SK-N-SH (cell line): ENCODE results near the gene RPL13. TPM values are rescaled to one million over a fixed set of nuclear protein-coding genes. Genes with fewer than 3 reads are reported as not detected.

ENCODE experiments used
- CTCF ChIA-PET: fragments of 300-600, 350-600 bp; formaldehyde crosslinking; extraction: SDS; loops from one replicate; lab custom pipeline; 2021; lab: Yijun Ruan, JAX
- POLR2A ChIA-PET: fragments of 350-600 bp; sonication (Branson Sonifier 250); formaldehyde crosslinking; extraction: SDS; loops from one replicate; lab custom pipeline; 2020; ENCODE audit warnings: antibody characterized with exemption, inconsistent platforms; lab: Yijun Ruan, JAX
- DNase-seq: peaks from one replicate; pipeline ENCODE4 v3.0.0; 2012
- H2AFZ ChIP-seq: fragments of 200-600 bp; sonication (generic); 2 replicates; pipeline ENCODE4 v1.8.1; 2016; ENCODE audit warnings: antibody characterized with exemption, mild to moderate bottlenecking, low read depth
- H3F3A ChIP-seq: fragments of 200-600 bp; sonication (generic); replicated peaks from 2 replicates; pipeline ENCODE3; 2016; ENCODE audit warnings: antibody characterized with exemption, mild to moderate bottlenecking; ENCODE audit not compliant: insufficient read depth
- H3K27ac ChIP-seq, 2 experiments: fragments of 200-500 bp in 1 of 2; fragments of 200-600 bp in 1 of 2; sonication (Bioruptor generic) in 1 of 2; sonication (generic), shearing (Covaris generic) in 1 of 2; 2 replicates each; pipeline versions ENCODE4 v1.5.1 to v1.6.1; 2014 to 2016; ENCODE audit warnings: low read depth in 2 of 2, inconsistent platforms in 1 of 2, low read length in 1 of 2, mild to moderate bottlenecking in 1 of 2, mixed read lengths in 1 of 2
- H3K27me3 ChIP-seq: fragments of 200-600 bp; sonication (generic), shearing (Covaris generic); 2 replicates; pipeline ENCODE4 v1.6.1; 2016; ENCODE audit warnings: mixed run types; ENCODE audit not compliant: insufficient read depth
- H3K36me3 ChIP-seq, 2 experiments: fragments of 200-500 bp in 1 of 2; fragments of 200-600 bp in 1 of 2; sonication (Bioruptor generic) in 1 of 2; sonication (generic) in 1 of 2; replicated peaks in 1 of 2; 2 replicates each; pipeline versions ENCODE3 to v1.5.1; 2014 to 2016; ENCODE audit warnings: low read length in 1 of 2, mild to moderate bottlenecking in 1 of 2; ENCODE audit not compliant: insufficient read depth in 2 of 2, control insufficient read depth in 1 of 2
- H3K4me1 ChIP-seq, 2 experiments: fragments of 200-500 bp in 1 of 2; fragments of 200-600 bp in 1 of 2; sonication (Bioruptor generic) in 1 of 2; sonication (generic), shearing (Covaris generic) in 1 of 2; 2 replicates each; pipeline versions ENCODE4 v1.5.1 to v1.6.1; 2014 to 2016; ENCODE audit warnings: low read depth in 1 of 2, low read length in 1 of 2, mixed run types in 1 of 2; ENCODE audit not compliant: insufficient read depth in 2 of 2, control insufficient read depth in 1 of 2
- H3K4me2 ChIP-seq: fragments of 200-600 bp; sonication (generic), shearing (Covaris generic); 2 replicates; pipeline ENCODE4 v1.6.1; 2017; ENCODE audit warnings: mixed run types
- H3K4me3 ChIP-seq, 2 experiments: fragments of 200-500 bp in 1 of 2; fragments of 200-600 bp in 1 of 2; sonication (Bioruptor generic) in 1 of 2; sonication (generic), shearing (Covaris generic) in 1 of 2; 2 replicates each; pipeline versions ENCODE4 v1.5.1 to v1.8.1; 2014 to 2016; ENCODE audit warnings: low read depth in 2 of 2, inconsistent platforms in 1 of 2, low read length in 1 of 2, mild to moderate bottlenecking in 1 of 2, mixed read lengths in 1 of 2, moderate library complexity in 1 of 2
- H3K79me2 ChIP-seq: fragments of 200-600 bp; sonication (generic); 2 replicates; pipeline ENCODE4 v1.8.1; 2017; ENCODE audit warnings: mild to moderate bottlenecking; ENCODE audit not compliant: insufficient read depth
- H3K9ac ChIP-seq: fragments of 200-600 bp; sonication (generic); 2 replicates; pipeline ENCODE4 v1.6.1; 2017; ENCODE audit warnings: mixed run types
- H3K9me2 ChIP-seq: fragments of 200-600 bp; sonication (generic); 2 replicates; pipeline ENCODE4 v1.6.1; 2017; ENCODE audit warnings: mixed run types
- H3K9me3 ChIP-seq: fragments of 200-600 bp; sonication (generic); 2 replicates; pipeline ENCODE4 v1.6.1; 2017; ENCODE audit warnings: mixed run types, mild to moderate bottlenecking, moderate library complexity
- H4K20me1 ChIP-seq: fragments of 200-600 bp; sonication (generic); 2 replicates; pipeline ENCODE4 v1.6.1; 2017; ENCODE audit warnings: mild to moderate bottlenecking, mixed run types; ENCODE audit not compliant: insufficient read depth
- CHD2 ChIP-seq: fragments of 150-350 bp; IDR thresholded peaks from 2 replicates; pipeline ENCODE4 v1.6.1; 2018; ENCODE audit warnings: low read length; ENCODE audit not compliant: partially characterized antibody
- EP300 ChIP-seq, 2 experiments: IDR thresholded peaks; 2 replicates each; pipeline versions ENCODE4 v1.4.0 to v1.6.1; 2012; ENCODE audit warnings: borderline replicate concordance in 1 of 2, low read depth in 1 of 2, low read length in 1 of 2
- EZH2phosphoT487 ChIP-seq: fragments of 200-600 bp; sonication (generic); IDR thresholded peaks from 2 replicates; pipeline ENCODE4 v1.6.1; 2017; ENCODE audit warnings: low read depth, mixed run types, mild to moderate bottlenecking, antibody characterized with exemption, moderate library complexity, borderline replicate concordance
- GABPA ChIP-seq: IDR thresholded peaks from 2 replicates; pipeline ENCODE4 v1.4.0; 2012; ENCODE audit warnings: low read depth, mild to moderate bottlenecking
- IRF3 ChIP-seq: fragments of 150-350 bp; IDR thresholded peaks from 2 replicates; pipeline ENCODE4 v1.6.1; 2016; ENCODE audit warnings: mild to moderate bottlenecking, low read depth, low read length
- MAX ChIP-seq: IDR thresholded peaks from 2 replicates; pipeline ENCODE4 v1.4.0; 2012; ENCODE audit warnings: low read depth
- MEF2A ChIP-seq: IDR thresholded peaks from 2 replicates; pipeline ENCODE4 v1.4.0; 2012; ENCODE audit warnings: low read depth, borderline replicate concordance
- MXI1 ChIP-seq: IDR thresholded peaks from 2 replicates; pipeline ENCODE4 v1.6.1; 2012; ENCODE audit warnings: mild to moderate bottlenecking, low read depth, low read length, improper control_type of control experiment
- NRF1 ChIP-seq: IDR thresholded peaks from 2 replicates; pipeline ENCODE4 v1.6.1; 2012; ENCODE audit warnings: low read depth, mild to moderate bottlenecking, low read length
- RAD21 ChIP-seq: IDR thresholded peaks from 2 replicates; pipeline ENCODE4 v1.6.1; 2012; ENCODE audit warnings: mild to moderate bottlenecking, low read length
- SMC3 ChIP-seq: IDR thresholded peaks from 2 replicates; pipeline ENCODE4 v1.6.1; 2012; ENCODE audit warnings: low read depth, low read length, improper control_type of control experiment
- TAF1 ChIP-seq: IDR thresholded peaks from 2 replicates; pipeline ENCODE4 v1.6.1; 2012; ENCODE audit warnings: low read depth, mild to moderate bottlenecking, low read length, moderate library complexity, borderline replicate concordance
- TEAD4 ChIP-seq: IDR thresholded peaks from 2 replicates; pipeline ENCODE4 v1.4.0; 2012; ENCODE audit warnings: mild to moderate bottlenecking, borderline replicate concordance; ENCODE audit not compliant: insufficient read depth
- USF1 ChIP-seq: IDR thresholded peaks from 2 replicates; pipeline ENCODE4 v1.4.0; 2012; ENCODE audit warnings: low read depth, borderline replicate concordance
- YY1 ChIP-seq: IDR thresholded peaks from 2 replicates; pipeline ENCODE4 v1.4.0; 2012; ENCODE audit warnings: low read depth, mild to moderate bottlenecking
- ZBTB33 ChIP-seq: IDR thresholded peaks from 2 replicates; pipeline ENCODE4 v1.4.0; 2012; ENCODE audit warnings: low read depth, borderline replicate concordance
- WGBS: methylation state at CpG from one replicate; pipeline ENCODE4 v1.1.6; 2017; ENCODE audit warnings: low lambda C conversion rate; 5-methylcytosine and 5-hydroxymethylcytosine counted together
- polyA plus RNA-seq, 3 experiments: library from polyadenylated mRNA; depleted of rRNA; stranded (reverse); fragments of >200 nt; gene quantifications; 2 replicates each; pipeline ENCODE4 v1.2.3, GENCODE V29; 2012
- TF ChIP-seq, protein P1 (sequence below): fragments of 200-600 bp; sonication (generic); IDR thresholded peaks from 2 replicates; pipeline ENCODE4 v1.6.1; 2017; ENCODE audit warnings: antibody characterized with exemption, mild to moderate bottlenecking, moderate library complexity

Gene RPL13
- polyA plus RNA-seq, 1 of the 3 experiments (the other 2 are of a cell fraction): 4,635 TPM

GRCh38 chr16:89588413-89589109, 28.1 kb downstream of the RPL13 start:
- H2AFZ ChIP-seq: no peak overlapping the region
- no peak overlapping the region for H3K4me2 ChIP-seq
- H3K79me2 ChIP-seq: no peaks in the 10 kb centered on the region
- ChIA-PET POLR2A (no interaction called here), CTCF (interaction anchor here (0.6 kb wide), 1 partner anchor 21 kb away, joined by 3 read pairs; no protein-coding TSS in a partner anchor)
- no peaks in the 10 kb centered on the region for H3K9me3 ChIP-seq
- H3K27ac ChIP-seq: no peak overlapping the region
- DNase-seq: no peak
- H4K20me1 ChIP-seq: no peaks in the 10 kb centered on the region
- H3K36me3 ChIP-seq: no peaks in the 10 kb centered on the region
- no peaks in the 10 kb centered on the region for H3K9me2 ChIP-seq
- no peaks in the 10 kb centered on the region; a peak in 1 of 4 replicates for H3K4me1 ChIP-seq
- no peak overlapping the region for H3K4me3 ChIP-seq
- WGBS: 88% methylated on average over 8 of the region's 26 CpGs
- H3K9ac ChIP-seq: no peak overlapping the region
- peaks cover 4% of the 10 kb centered on the region for H3F3A ChIP-seq
- no peak for TF ChIP-seq SMC3
- H3K27me3 ChIP-seq: no peaks in the 10 kb centered on the region

DNA sequence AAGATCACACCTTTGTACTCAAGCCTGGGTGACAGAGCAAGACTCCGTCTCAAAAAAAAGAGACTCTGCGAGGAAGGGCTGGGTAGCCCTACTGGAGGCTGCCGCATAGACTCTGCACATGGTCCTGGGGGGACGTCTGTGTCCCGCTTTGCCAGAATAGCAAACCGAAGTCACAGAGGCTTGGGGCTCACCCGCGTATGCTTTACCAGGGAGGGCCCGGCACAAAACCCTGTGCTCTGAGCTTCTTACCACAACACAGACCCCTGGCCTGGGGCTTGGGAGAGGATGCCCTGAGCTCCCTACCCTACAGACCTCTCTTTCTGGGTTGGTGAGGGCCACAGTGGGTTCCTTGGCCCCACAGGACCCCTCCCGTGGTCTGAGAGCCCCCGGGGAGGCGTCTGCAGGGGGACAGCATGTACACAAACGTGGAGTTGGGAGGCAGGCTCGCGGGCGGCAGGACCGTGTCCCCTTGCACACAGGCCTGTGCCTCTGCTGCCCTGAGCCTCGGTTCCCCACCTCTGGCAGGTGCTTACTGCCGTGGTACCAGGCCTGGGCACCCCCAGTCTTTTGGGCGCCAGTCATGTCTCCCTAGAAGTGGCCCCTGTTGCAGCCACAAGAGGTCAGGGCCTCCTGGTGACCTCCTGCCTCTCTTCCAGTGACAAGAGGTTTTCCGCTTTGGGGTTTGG, 28.9 kb downstream of the RPL13 start:
- Histone ChIP-seq H3K27ac (no peak overlapping the region), H3K36me3 (no peaks in the 10 kb centered on the region), H3K27me3 (no peaks in the 10 kb centered on the region), H2AFZ (no peak overlapping the region), H4K20me1 (no peaks in the 10 kb centered on the region), H3K4me1 (no peaks in the 10 kb centered on the region; a peak in 1 of 4 replicates), H3F3A (peaks cover 4% of the 10 kb centered on the region), H3K4me3 (no peak overlapping the region), H3K9me2 (no peaks in the 10 kb centered on the region), H3K79me2 (no peaks in the 10 kb centered on the region), H3K9me3 (no peaks in the 10 kb centered on the region), H3K4me2 (no peak overlapping the region), H3K9ac (no peak overlapping the region)
- TF ChIP-seq MXI1: no peak
- no peak for TF ChIP-seq NRF1
- TF ChIP-seq EZH2phosphoT487: no peak
- TF ChIP-seq MEF2A: no peak
- no peak for TF ChIP-seq ZBTB33
- TF ChIP-seq TEAD4: no peak
- no peak for TF ChIP-seq YY1
- no peak for TF ChIP-seq GABPA
- no peak for TF ChIP-seq TAF1
- TF ChIP-seq IRF3: no peak
- TF ChIP-seq, protein P1, sequence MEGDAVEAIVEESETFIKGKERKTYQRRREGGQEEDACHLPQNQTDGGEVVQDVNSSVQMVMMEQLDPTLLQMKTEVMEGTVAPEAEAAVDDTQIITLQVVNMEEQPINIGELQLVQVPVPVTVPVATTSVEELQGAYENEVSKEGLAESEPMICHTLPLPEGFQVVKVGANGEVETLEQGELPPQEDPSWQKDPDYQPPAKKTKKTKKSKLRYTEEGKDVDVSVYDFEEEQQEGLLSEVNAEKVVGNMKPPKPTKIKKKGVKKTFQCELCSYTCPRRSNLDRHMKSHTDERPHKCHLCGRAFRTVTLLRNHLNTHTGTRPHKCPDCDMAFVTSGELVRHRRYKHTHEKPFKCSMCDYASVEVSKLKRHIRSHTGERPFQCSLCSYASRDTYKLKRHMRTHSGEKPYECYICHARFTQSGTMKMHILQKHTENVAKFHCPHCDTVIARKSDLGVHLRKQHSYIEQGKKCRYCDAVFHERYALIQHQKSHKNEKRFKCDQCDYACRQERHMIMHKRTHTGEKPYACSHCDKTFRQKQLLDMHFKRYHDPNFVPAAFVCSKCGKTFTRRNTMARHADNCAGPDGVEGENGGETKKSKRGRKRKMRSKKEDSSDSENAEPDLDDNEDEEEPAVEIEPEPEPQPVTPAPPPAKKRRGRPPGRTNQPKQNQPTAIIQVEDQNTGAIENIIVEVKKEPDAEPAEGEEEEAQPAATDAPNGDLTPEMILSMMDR: no peak
- no peak for TF ChIP-seq SMC3
- no peak for TF ChIP-seq USF1
- no peak for TF ChIP-seq RAD21
- no peak for TF ChIP-seq EP300 (IDR thresholded peaks at IDR 0.05; ENCODE audit: borderline replicate concordance in 1 of 2, low read depth in 1 of 2, low read length in 1 of 2)
- TF ChIP-seq MAX: no peak
- no peak for TF ChIP-seq CHD2
- ChIA-PET POLR2A (no interaction called here), CTCF (interaction anchor here (1.0 to 1.3 kb wide), 2 partner anchors 25 to 26 kb away, joined by 3 to 6 read pairs; no protein-coding TSS in a partner anchor)
- 89% methylated on average over 12 of the region's 21 CpGs for WGBS
- no peak for DNase-seq
